Trophoblast cell (in vitro differentiated cells and primary cell): ENCODE measurements around the gene ERICH6B.

ENCODE experiments used
- DNase-seq, 2 donors: peaks; one replicate each; pipeline ENCODE4 v3.0.0-alpha.2; 2016
- H2AFZ ChIP-seq: 2 replicates; pipeline ENCODE4 v1.6.1; 2013; ENCODE audit warnings: low read length, moderate library complexity, mild to moderate bottlenecking; ENCODE audit not compliant: insufficient read depth, poor library complexity
- H2AK5ac ChIP-seq: 2 replicates; pipeline ENCODE4 v1.6.1; 2013; ENCODE audit warnings: mild to moderate bottlenecking, low read length
- H2BK120ac ChIP-seq: 2 replicates; pipeline ENCODE4 v1.6.1; 2013; ENCODE audit warnings: low read length, mild to moderate bottlenecking, moderate library complexity; ENCODE audit not compliant: insufficient read depth, poor library complexity
- H2BK12ac ChIP-seq: 2 replicates; pipeline ENCODE4 v1.6.1; 2013; ENCODE audit warnings: mild to moderate bottlenecking, low read length, moderate library complexity
- H2BK5ac ChIP-seq: 2 replicates; pipeline ENCODE4 v1.6.1; 2013; ENCODE audit warnings: low read length, low read depth, moderate library complexity, mild to moderate bottlenecking; ENCODE audit not compliant: poor library complexity
- H3K14ac ChIP-seq: 2 replicates; pipeline ENCODE4 v1.6.1; 2013; ENCODE audit warnings: mild to moderate bottlenecking, low read length
- H3K18ac ChIP-seq: 2 replicates; pipeline ENCODE4 v1.6.1; 2013; ENCODE audit warnings: mild to moderate bottlenecking, low read length
- H3K23ac ChIP-seq: 2 replicates; pipeline ENCODE4 v1.6.1; 2013; ENCODE audit warnings: low read length
- H3K27ac ChIP-seq: 2 replicates; pipeline ENCODE4 v1.5.1; 2013; ENCODE audit warnings: low read depth, mild to moderate bottlenecking, inconsistent platforms, low read length, moderate library complexity
- H3K27me3 ChIP-seq: 2 replicates; pipeline ENCODE4 v1.6.1; 2013; ENCODE audit warnings: inconsistent platforms, mild to moderate bottlenecking, low read length, moderate library complexity; ENCODE audit not compliant: insufficient read depth
- H3K36me3 ChIP-seq, 2 experiments: 1 replicate in 1 of 2; 2 replicates in 1 of 2; pipeline ENCODE4 v1.6.1; 2013; ENCODE audit warnings: low read length in 2 of 2, mild to moderate bottlenecking in 2 of 2, moderate library complexity in 1 of 2; ENCODE audit not compliant: insufficient read depth in 2 of 2, control insufficient read depth in 1 of 2
- H3K4ac ChIP-seq: 2 replicates; pipeline ENCODE4 v1.6.1; 2013; ENCODE audit warnings: low read depth, mild to moderate bottlenecking, low read length, moderate library complexity
- H3K4me1 ChIP-seq, 2 experiments: 1 replicate in 1 of 2; 2 replicates in 1 of 2; pipeline ENCODE4 v1.6.1; 2013; ENCODE audit warnings: low read length in 2 of 2, mild to moderate bottlenecking in 2 of 2, moderate library complexity in 1 of 2; ENCODE audit not compliant: insufficient read depth in 2 of 2, control insufficient read depth in 1 of 2
- H3K4me2 ChIP-seq: 2 replicates; pipeline ENCODE4 v1.6.1; 2013; ENCODE audit warnings: inconsistent platforms, mild to moderate bottlenecking, low read length, moderate library complexity
- H3K4me3 ChIP-seq: 2 replicates; pipeline ENCODE4 v1.5.1; 2013; ENCODE audit warnings: mild to moderate bottlenecking, low read depth, low read length, inconsistent platforms
- H3K79me1 ChIP-seq: one replicate; pipeline ENCODE4 v1.6.1; 2013; ENCODE audit warnings: low read length
- H3K79me2 ChIP-seq: 2 replicates; pipeline ENCODE4 v1.6.1; 2013; ENCODE audit warnings: low read length, mild to moderate bottlenecking; ENCODE audit not compliant: control insufficient read depth, insufficient read depth, poor library complexity
- H3K9ac ChIP-seq: 2 replicates; pipeline ENCODE4 v1.6.1; 2013; ENCODE audit warnings: mild to moderate bottlenecking, low read length
- H3K9me3 ChIP-seq: 2 replicates; pipeline ENCODE4 v1.6.1; 2013; ENCODE audit warnings: low read depth, mild to moderate bottlenecking, control low read depth, inconsistent platforms, low read length; ENCODE audit not compliant: insufficient read depth
- H4K12ac ChIP-seq: 2 replicates; pipeline ENCODE4 v1.6.1; 2013; ENCODE audit warnings: low read depth, mild to moderate bottlenecking, low read length, moderate library complexity
- H4K8ac ChIP-seq: 2 replicates; pipeline ENCODE4 v1.6.1; 2013; ENCODE audit warnings: low read depth, mild to moderate bottlenecking, low read length, moderate library complexity
- H4K91ac ChIP-seq: one replicate; pipeline ENCODE4 v1.6.1; 2013; ENCODE audit warnings: low read depth, mild to moderate bottlenecking, low read length, moderate library complexity
- WGBS: extraction: QIAGEN DNeasy Blood & Tissue Kit; methylation state at CpG from one replicate; pipeline ENCODE4 v1.1.7; 2013; ENCODE audit warnings: missing lambda C conversion rate; ENCODE audit not compliant: insufficient read length, insufficient coverage; ENCODE audit errors: extremely low coverage; 5-methylcytosine and 5-hydroxymethylcytosine counted together

Gene ERICH6B

DNA sequence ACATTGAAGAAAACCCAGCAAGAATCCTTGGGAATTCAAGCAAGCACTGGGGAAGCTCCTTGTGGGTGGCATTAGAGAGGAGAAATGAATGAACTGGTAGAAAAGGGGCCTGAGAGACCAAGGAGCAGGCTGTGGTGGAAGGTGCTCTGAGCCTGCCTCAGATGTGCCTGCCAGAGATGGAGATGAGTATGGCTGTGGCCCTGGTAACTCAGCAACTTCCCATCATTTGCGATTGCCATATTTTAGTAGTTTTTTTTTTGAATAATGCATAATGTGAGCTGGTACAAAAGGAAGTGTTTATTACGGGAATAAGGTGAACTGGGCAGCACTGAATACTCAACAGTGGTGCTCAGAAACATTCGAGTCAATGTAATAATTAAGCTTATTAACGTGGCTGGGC lies 39.1 kb downstream of the ERICH6B start:
- no peak overlapping the region for H3K9ac ChIP-seq
- H2BK120ac ChIP-seq: no peak overlapping the region
- no peak overlapping the region for H3K4ac ChIP-seq
- no CpG with 5 or more reads among the region's 4 CpGs for WGBS
- H4K91ac ChIP-seq: no peak overlapping the region
- H3K4me3 ChIP-seq: no peak overlapping the region
- no peak overlapping the region for H2AK5ac ChIP-seq
- no peaks in the 10 kb centered on the region for H3K79me2 ChIP-seq
- no peak overlapping the region for H2BK5ac ChIP-seq
- H3K79me1 ChIP-seq: no peaks in the 10 kb centered on the region
- H3K9me3 ChIP-seq: no peaks in the 10 kb centered on the region
- H4K8ac ChIP-seq: no peak overlapping the region
- H3K4me2 ChIP-seq: no peak overlapping the region
- no peak for DNase-seq
- H3K36me3 ChIP-seq: no peaks in the 10 kb centered on the region
- H3K14ac ChIP-seq: no peak overlapping the region
- no peak overlapping the region for H2BK12ac ChIP-seq
- no peak overlapping the region for H3K23ac ChIP-seq
- no peaks in the 10 kb centered on the region for H3K4me1 ChIP-seq
- H2AFZ ChIP-seq: no peak overlapping the region
- no peak overlapping the region for H3K18ac ChIP-seq
- no peak overlapping the region for H4K12ac ChIP-seq
- H3K27ac ChIP-seq: no peak overlapping the region
- H3K27me3 ChIP-seq: no peaks in the 10 kb centered on the region

DNA sequence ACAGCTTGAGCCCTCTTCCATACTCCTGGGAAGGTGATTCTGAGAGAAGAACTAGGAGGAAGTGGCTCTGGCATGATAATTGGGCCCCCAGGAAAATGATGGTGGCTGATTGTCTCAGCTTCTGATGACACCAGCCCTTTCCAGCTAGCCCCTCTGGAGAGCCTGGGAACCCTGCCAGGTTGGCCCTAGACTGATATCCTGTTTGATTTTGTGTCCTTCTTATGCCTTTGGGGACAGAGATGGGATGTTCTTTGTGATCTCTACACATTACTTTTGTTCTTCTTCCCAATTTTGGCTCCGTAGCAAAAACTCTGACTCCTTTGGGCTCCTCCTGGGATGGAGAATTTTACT lies 39.7 kb downstream of the ERICH6B start:
- Histone ChIP-seq H3K23ac (no peak overlapping the region), H3K4ac (no peak overlapping the region), H2BK5ac (no peak overlapping the region), H3K27ac (no peak overlapping the region), H2AFZ (no peak overlapping the region), H3K36me3 (no peaks in the 10 kb centered on the region), H4K8ac (no peak overlapping the region), H3K9me3 (no peaks in the 10 kb centered on the region), H2BK120ac (no peak overlapping the region), H4K91ac (no peak overlapping the region), H3K79me2 (no peaks in the 10 kb centered on the region), H3K4me1 (no peaks in the 10 kb centered on the region), H3K18ac (no peak overlapping the region), H3K9ac (no peak overlapping the region), H3K4me3 (no peak overlapping the region), H4K12ac (no peak overlapping the region), H2AK5ac (no peak overlapping the region), H3K27me3 (no peaks in the 10 kb centered on the region), H3K79me1 (no peaks in the 10 kb centered on the region), H3K4me2 (no peak overlapping the region), H3K14ac (no peak overlapping the region), H2BK12ac (no peak overlapping the region)
- no peak for DNase-seq
- no CpG with 5 or more reads among the region's 1 CpG for WGBS

DNA sequence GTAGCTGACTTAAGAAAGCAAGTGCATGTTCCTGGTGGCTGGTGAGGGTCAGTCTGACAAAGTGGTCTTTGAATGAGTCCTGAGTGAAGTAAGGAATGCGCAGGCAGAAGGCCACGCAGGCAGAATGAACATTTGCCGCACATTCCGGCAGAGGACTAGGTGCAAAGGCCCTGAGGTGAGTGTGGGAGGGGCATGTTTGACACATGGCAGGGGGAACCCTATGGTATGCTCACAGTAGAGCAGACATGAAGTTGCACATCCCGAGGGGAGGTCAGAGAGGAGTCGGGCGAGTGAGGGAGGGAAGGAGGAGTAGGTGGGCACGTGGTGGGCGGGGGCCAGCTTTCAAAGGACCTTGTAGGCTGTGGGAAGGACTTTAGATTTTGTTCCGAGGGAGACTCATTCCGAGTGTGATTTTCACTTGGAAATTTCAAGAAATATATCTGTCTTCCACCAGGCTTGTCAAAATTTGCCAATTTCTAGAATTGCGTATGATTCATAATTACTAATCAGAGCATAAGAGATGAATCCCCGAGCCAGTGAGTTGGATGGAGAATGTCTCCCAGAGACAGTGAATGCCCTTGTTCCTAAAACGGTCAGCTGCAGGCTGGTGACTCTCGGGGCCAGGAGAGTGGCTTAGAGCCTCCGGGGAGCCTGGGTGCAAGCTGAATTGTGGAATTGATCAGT lies 40.3 kb downstream of the ERICH6B start:
- WGBS: no CpG with 5 or more reads among the region's 16 CpGs
- H3K4me1 ChIP-seq: no peaks in the 10 kb centered on the region
- H3K27me3 ChIP-seq: no peaks in the 10 kb centered on the region
- no peak overlapping the region for H2AFZ ChIP-seq
- H3K4me2 ChIP-seq: no peak overlapping the region
- no peak overlapping the region for H4K91ac ChIP-seq
- no peak overlapping the region for H3K9ac ChIP-seq
- no peak overlapping the region for H4K8ac ChIP-seq
- no peak overlapping the region for H2BK120ac ChIP-seq
- H3K4ac ChIP-seq: no peak overlapping the region
- H3K23ac ChIP-seq: no peak overlapping the region
- H2BK12ac ChIP-seq: no peak overlapping the region
- no peaks in the 10 kb centered on the region for H3K79me2 ChIP-seq
- no peaks in the 10 kb centered on the region for H3K36me3 ChIP-seq
- no peaks in the 10 kb centered on the region for H3K79me1 ChIP-seq
- no peak overlapping the region for H3K14ac ChIP-seq
- no peak overlapping the region for H3K27ac ChIP-seq
- H4K12ac ChIP-seq: no peak overlapping the region
- H2AK5ac ChIP-seq: no peak overlapping the region
- H3K9me3 ChIP-seq: peaks cover 3% of the 10 kb centered on the region
- no peak overlapping the region for H3K4me3 ChIP-seq
- no peak overlapping the region for H2BK5ac ChIP-seq
- DNase-seq: no peak
- no peak overlapping the region for H3K18ac ChIP-seq

DNA sequence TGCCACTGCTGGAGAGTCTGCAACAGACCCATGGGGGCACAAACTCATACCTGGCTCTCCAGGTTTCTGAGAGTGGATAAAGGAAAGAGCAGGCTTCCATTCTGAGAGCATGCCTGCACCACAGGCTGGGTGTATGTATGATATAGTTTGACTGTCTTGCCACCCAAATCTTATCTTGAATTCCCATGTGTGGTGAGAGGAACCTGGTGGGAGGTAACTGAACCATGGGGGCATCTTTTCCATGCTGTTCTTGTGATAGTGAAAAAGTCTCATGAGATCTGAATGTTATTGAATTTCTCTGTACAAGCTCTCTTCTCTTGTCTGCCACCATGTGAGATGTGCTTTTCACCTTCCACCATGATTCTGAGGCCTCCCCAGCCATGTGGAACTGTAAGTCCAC lies 50.2 kb downstream of the ERICH6B start:
- Histone ChIP-seq H4K8ac (no peak overlapping the region), H3K36me3 (no peaks in the 10 kb centered on the region), H3K18ac (no peak overlapping the region), H2AK5ac (no peak overlapping the region), H2BK12ac (no peak overlapping the region), H3K27ac (no peak overlapping the region), H4K91ac (no peak overlapping the region), H4K12ac (no peak overlapping the region), H3K14ac (no peak overlapping the region), H3K23ac (no peak overlapping the region), H3K4me1 (no peaks in the 10 kb centered on the region), H2AFZ (no peak overlapping the region), H3K79me2 (no peaks in the 10 kb centered on the region), H3K9ac (no peak overlapping the region), H3K4me3 (no peak overlapping the region), H3K9me3 (peaks cover 6% of the 10 kb centered on the region), H3K79me1 (no peaks in the 10 kb centered on the region), H2BK5ac (no peak overlapping the region), H3K27me3 (no peaks in the 10 kb centered on the region), H2BK120ac (no peak overlapping the region), H3K4me2 (no peak overlapping the region), H3K4ac (no peak overlapping the region)
- DNase-seq: no peak
